Esophagus muscularis mucosa (tissue), 2 donors: ENCODE results near the gene NCAM1.

Source experiments
- POLR2A ChIP-seq: fragments of 450-650 bp; IDR thresholded peaks from one replicate; pipeline ENCODE4 v1.6.1; 2017; ENCODE audit warnings: antibody characterized with exemption, moderate library complexity, mild to moderate bottlenecking, low read depth
- POLR2AphosphoS5 ChIP-seq, 2 donors: sonication (generic); formaldehyde crosslinking; IDR thresholded peaks; one replicate each; pipeline ENCODE4 v1.6.1; 2017; ENCODE audit warnings: antibody characterized with exemption in 2 of 2

- TF ChIP-seq POLR2A (no peak), POLR2AphosphoS5 (IDR thresholded peaks at IDR 0.05) (no peak)
These were observed 53.9 kb downstream of the NCAM1 start for GRCh38 chr11:113015098-113015455.
